ENCODE results near the gene EIF4E2. TPM values are rescaled to one million over a fixed set of nuclear protein-coding genes. Genes with fewer than 3 reads are reported as not detected.
A peak's percentile ranks its signal among the peaks of the same experiment; 100 is the strongest.

The EIF4E2 gene
- total RNA-seq, 2 donors from 2014 or later, result 54.0 to 62.0 TPM

GRCh38 chr2:232519581-232520438, 30.7 kb upstream of the EIF4E2 start, which contains the start of gene PRSS56:
Gene PRSS56, plus strand, starts transcription at chr2:232520388. Its CDS starts 211 bp downstream, at chr2:232520599.
- H3K36me3 Mint-ChIP-seq, result no peaks in the 10 kb centered on the region
- ATAC-seq, result no peak
- H3K27ac Mint-ChIP-seq, result no peak within 1 kb of the TSS
- H3K9me3 Mint-ChIP-seq, result no peaks in the 10 kb centered on the region
- DNase-seq (ENCODE audit: low spot score in 2 of 2), result no peak

- H3K27ac Mint-ChIP-seq, result no peak overlapping the region
- DNase-seq (ENCODE audit: low spot score in 2 of 2) (no peak), ATAC-seq (no peak)
- H3K9me3 Mint-ChIP-seq, result no peaks in the 10 kb centered on the region
- no peaks in the 10 kb centered on the region for H3K36me3 Mint-ChIP-seq
Measured at GRCh38 chr2:232520489-232520888, 30.0 kb upstream of the EIF4E2 start.

GRCh38 chr2:232521098-232521497, 29.4 kb upstream of the EIF4E2 start:
- no peak overlapping the region for H3K27ac Mint-ChIP-seq

GRCh38 chr2:232521959-232522622, 28.4 kb upstream of the EIF4E2 start:
- Mint-ChIP-seq H3K36me3 (no peaks in the 10 kb centered on the region), H3K27ac (no peak overlapping the region), H3K9me3 (no peaks in the 10 kb centered on the region)
- ATAC-seq, result peak; percentile 72 to 79
- peak in 1 of 2 donors; percentile 84 for DNase-seq (ENCODE audit: low spot score in 2 of 2)

More at GRCh38 chr2:232521098-232521497, 29.4 kb upstream of the EIF4E2 start:
- DNase-seq (ENCODE audit: low spot score in 2 of 2) (no peak), ATAC-seq (no peak)
- H3K36me3 Mint-ChIP-seq, result no peaks in the 10 kb centered on the region
- no peaks in the 10 kb centered on the region for H3K9me3 Mint-ChIP-seq

GRCh38 chr2:232522623-232523401, 27.7 kb upstream of the EIF4E2 start:
- no peaks in the 10 kb centered on the region for H3K36me3 Mint-ChIP-seq
- no peak for ATAC-seq
- H3K27ac Mint-ChIP-seq, result no peak overlapping the region
- no peak for DNase-seq (ENCODE audit: low spot score in 2 of 2)
- no peaks in the 10 kb centered on the region for H3K9me3 Mint-ChIP-seq

GRCh38 chr2:232523402-232523681, 27.1 kb upstream of the EIF4E2 start:
- no peaks in the 10 kb centered on the region for H3K36me3 Mint-ChIP-seq
- no peaks in the 10 kb centered on the region for H3K9me3 Mint-ChIP-seq
- H3K27ac Mint-ChIP-seq, result no peak overlapping the region
- ATAC-seq (no peak), DNase-seq (ENCODE audit: low spot score in 2 of 2) (no peak)

- Mint-ChIP-seq H3K9me3 (no peaks in the 10 kb centered on the region), H3K27ac (no peak overlapping the region), H3K36me3 (no peaks in the 10 kb centered on the region)
- ATAC-seq (peak; percentile 32 to 65), DNase-seq (ENCODE audit: low spot score in 2 of 2) (peak in 1 of 2 donors; percentile 50)
Measured at GRCh38 chr2:232523682-232524597, 26.5 kb upstream of the EIF4E2 start.

GRCh38 chr2:232524771-232525170, 25.7 kb upstream of the EIF4E2 start:
- H3K27ac Mint-ChIP-seq, result no peak overlapping the region
- DNase-seq (ENCODE audit: low spot score in 2 of 2), result no peak
- no peak for ATAC-seq
- H3K9me3 Mint-ChIP-seq, result no peaks in the 10 kb centered on the region
- H3K36me3 Mint-ChIP-seq, result no peaks in the 10 kb centered on the region

- ATAC-seq (no peak), DNase-seq (ENCODE audit: low spot score in 2 of 2) (no peak)
- H3K36me3 Mint-ChIP-seq, result no peaks in the 10 kb centered on the region
- H3K9me3 Mint-ChIP-seq, result no peaks in the 10 kb centered on the region
- H3K27ac Mint-ChIP-seq, result no peak overlapping the region
Measured at GRCh38 chr2:232525199-232525598, 25.3 kb upstream of the EIF4E2 start.

- Mint-ChIP-seq H3K27ac (no peak within 1 kb of the TSS), H3K9me3 (no peaks in the 10 kb centered on the region), H3K36me3 (no peaks in the 10 kb centered on the region)
- no peak for DNase-seq (ENCODE audit: low spot score in 2 of 2)
- no peak for ATAC-seq
Measured at GRCh38 chr2:232525791-232526371, 24.6 kb upstream of the EIF4E2 start, which contains the start of gene CHRND. Gene CHRND, plus strand, starts transcription at chr2:232526160. Its CDS starts 56 bp downstream, at chr2:232526216.

- DNase-seq (ENCODE audit: low spot score in 2 of 2) (no peak), ATAC-seq (no peak)
- no peak overlapping the region for H3K27ac Mint-ChIP-seq
- no peaks in the 10 kb centered on the region for H3K36me3 Mint-ChIP-seq
- no peaks in the 10 kb centered on the region for H3K9me3 Mint-ChIP-seq
Measured at GRCh38 chr2:232526372-232526941, 24.0 kb upstream of the EIF4E2 start.

GRCh38 chr2:232527905-232528470, 22.5 kb upstream of the EIF4E2 start:
- DNase-seq (ENCODE audit: low spot score in 2 of 2) (no peak), ATAC-seq (no peak)
- Mint-ChIP-seq H3K9me3 (no peaks in the 10 kb centered on the region), H3K36me3 (no peaks in the 10 kb centered on the region), H3K27ac (no peak overlapping the region)

GRCh38 chr2:232528746-232529460, 21.6 kb upstream of the EIF4E2 start:
- no peak overlapping the region for H3K27ac Mint-ChIP-seq
- ATAC-seq (peak in 1 of 2 donors; percentile 60), DNase-seq (ENCODE audit: low spot score in 2 of 2) (no peak)
- no peaks in the 10 kb centered on the region for H3K9me3 Mint-ChIP-seq
- H3K36me3 Mint-ChIP-seq, result no peaks in the 10 kb centered on the region

- ATAC-seq, result no peak
- Mint-ChIP-seq H3K27ac (no peak overlapping the region), H3K9me3 (no peaks in the 10 kb centered on the region)
Measured at GRCh38 chr2:232529806-232530547, 20.5 kb upstream of the EIF4E2 start.

More at GRCh38 chr2:232529806-232530547, 20.5 kb upstream of the EIF4E2 start:
- DNase-seq (ENCODE audit: low spot score in 2 of 2), result no peak
- H3K36me3 Mint-ChIP-seq, result no peaks in the 10 kb centered on the region

Measured in activated naive CD4-positive, alpha-beta T cell treated with anti-CD3 and anti-CD28 coated beads, Interleukin-2, amount 50 U/mL, for 72 hours (primary cell).